HepG2 (cell line): ENCODE results near the gene CMIP. TPM values are rescaled to one million over a fixed set of nuclear protein-coding genes. Genes with fewer than 3 reads are reported as not detected.

Experiments
- AKAP8 ChIP-seq: sonication (generic); formaldehyde crosslinking; IDR thresholded peaks from 2 replicates; pipeline ENCODE4 v1.5.1; 2020; ENCODE audit warnings: mild to moderate bottlenecking, missing genetic modification reagents
- ATAD3A ChIP-seq: sonication (generic); formaldehyde crosslinking; IDR thresholded peaks from 2 replicates; pipeline ENCODE4 v1.4.0; 2020; ENCODE audit warnings: missing genetic modification reagents
- BHLHE40 ChIP-seq: IDR thresholded peaks from 2 replicates; pipeline ENCODE4 v1.6.1; 2011; ENCODE audit warnings: low read length, improper control_type of control experiment
- CREB1 ChIP-seq, 2 experiments: fragments of 450-650 bp in 1 of 2; IDR thresholded peaks; 2 replicates each; pipeline ENCODE4 v1.6.1; 2016 to 2017; ENCODE audit warnings: control low read depth in 1 of 2, mild to moderate bottlenecking in 1 of 2, missing compliant biosample characterization in 1 of 2, missing genetic modification characterization in 1 of 2
- DPF2 ChIP-seq: sonication (generic); formaldehyde crosslinking; IDR thresholded peaks from 2 replicates; pipeline ENCODE4 v1.4.0; 2020; ENCODE audit warnings: mild to moderate bottlenecking, low read depth, missing genetic modification reagents, borderline replicate concordance
- FOXA1 ChIP-seq, 2 experiments: fragments of 450-650 bp in 1 of 2; sonication (generic) in 1 of 2; formaldehyde crosslinking in 1 of 2; IDR thresholded peaks; 2 replicates each; pipeline versions ENCODE4 v1.4.0 to v1.6.1; 2016 to 2020; ENCODE audit warnings: missing genetic modification reagents in 1 of 2
- GFI1 ChIP-seq: sonication (generic); formaldehyde crosslinking; IDR thresholded peaks from 2 replicates; pipeline ENCODE4 v1.5.0; 2020; ENCODE audit warnings: missing genetic modification reagents, mild to moderate bottlenecking, borderline replicate concordance
- IKZF1 ChIP-seq: fragments of 450-650 bp; IDR thresholded peaks from 2 replicates; pipeline ENCODE4 v1.7.1; 2016
- IRF2 ChIP-seq: IDR thresholded peaks from 2 replicates; pipeline ENCODE4 v1.6.1; 2018; ENCODE audit warnings: missing genetic modification reagents, missing compliant biosample characterization
- IRX3 ChIP-seq: sonication (generic); formaldehyde crosslinking; IDR thresholded peaks from 2 replicates; pipeline ENCODE4 v1.8.1; 2023; ENCODE audit warnings: mild to moderate bottlenecking, low read depth, missing genetic modification reagents, borderline replicate concordance
- ISL2 ChIP-seq: sonication (generic); formaldehyde crosslinking; IDR thresholded peaks from 2 replicates; pipeline ENCODE4 v1.5.0; 2020; ENCODE audit warnings: missing genetic modification reagents
- MED13 ChIP-seq: sonication (generic); formaldehyde crosslinking; IDR thresholded peaks from 2 replicates; pipeline ENCODE4 v1.5.0; 2020; ENCODE audit warnings: missing genetic modification reagents
- NPAS2 ChIP-seq: sonication (generic); formaldehyde crosslinking; IDR thresholded peaks from 2 replicates; pipeline ENCODE4 v1.8.0; 2022; ENCODE audit warnings: mild to moderate bottlenecking, missing genetic modification reagents, borderline replicate concordance
- PAXIP1 ChIP-seq: sonication (generic); formaldehyde crosslinking; conservative IDR thresholded peaks from 2 replicates; pipeline ENCODE4 v1.4.0; 2020; ENCODE audit warnings: mild to moderate bottlenecking, missing genetic modification reagents, moderate library complexity
- ZFP37 ChIP-seq: sonication (generic); formaldehyde crosslinking; IDR thresholded peaks from 2 replicates; pipeline ENCODE4 v1.4.0; 2020; ENCODE audit warnings: missing genetic modification reagents, borderline replicate concordance
- ZNF136 ChIP-seq: sonication (generic); formaldehyde crosslinking; IDR thresholded peaks from 2 replicates; pipeline ENCODE4 v1.8.1; 2022; ENCODE audit warnings: low read depth, mild to moderate bottlenecking, moderate library complexity, missing genetic modification reagents
- ZNF232 ChIP-seq: sonication (generic); formaldehyde crosslinking; IDR thresholded peaks from 2 replicates; pipeline ENCODE4 v1.4.0; 2020; ENCODE audit warnings: missing genetic modification reagents, borderline replicate concordance
- ZNF589 ChIP-seq: sonication (generic); formaldehyde crosslinking; conservative IDR thresholded peaks from 2 replicates; pipeline ENCODE4 v1.8.0; 2022; ENCODE audit warnings: mild to moderate bottlenecking, moderate library complexity, missing genetic modification reagents
- ZNF629 ChIP-seq: sonication (generic); formaldehyde crosslinking; conservative IDR thresholded peaks from 2 replicates; pipeline ENCODE4 v1.5.0; 2020; ENCODE audit warnings: missing genetic modification reagents
- polyA plus RNA-seq, 8 experiments: library from polyadenylated mRNA; depleted of rRNA in 3 of 8; stranded (reverse) in 7 of 8; unstranded in 1 of 8; fragments of >200 nt; fragmentation: Illumina TruSeq in 4 of 8; extraction: Trizol in 4 of 8; gene quantifications; 2 replicates each; pipeline versions ENCODE4 v1.2.1 to v1.2.3, GENCODE V29; 2011 to 2016; ENCODE audit warnings: low read depth in 4 of 8, missing spikeins in 1 of 8, mixed read lengths in 1 of 8; ENCODE audit not compliant: insufficient read depth in 1 of 8
- total RNA-seq, 5 experiments: library from RNA; depleted of rRNA; stranded (reverse); fragments of >200 nt; fragmentation: Illumina TruSeq; extraction: Trizol; gene quantifications; 2 replicates each; pipeline ENCODE4 v1.2.3, GENCODE V29; 2016; ENCODE audit warnings: low read depth in 1 of 5

Gene CMIP
- total and polyA plus RNA-seq, 2 of the 13 experiments (the other 11 are each of a cell fraction or from before 2014, with no cell fraction given), result 10.9 to 18.1 TPM

- TF ChIP-seq PAXIP1 (0 out of 2 replicates have a peak, but pooled peaks have one; percentile 1), MED13 (CRISPR knock-in tag) (0 out of 2 replicates have a peak, but pooled peaks have one; percentile 10), BHLHE40 (no peak), IRF2 (CRISPR knock-in tag) (no peak), ZNF232 (CRISPR knock-in tag) (no peak), ZNF136 (0 out of 2 replicates have a peak, but pooled peaks have one; percentile 48), FOXA1 (IDR thresholded peaks at IDR 0.05) (no peak), FOXA1 (CRISPR knock-in tag; IDR thresholded peaks at IDR 0.05) (no peak), ISL2 (CRISPR knock-in tag) (no peak), CREB1 (IDR thresholded peaks at IDR 0.05) (no peak), CREB1 (CRISPR knock-in tag; IDR thresholded peaks at IDR 0.05) (no peak), ZNF589 (CRISPR knock-in tag) (no peak), GFI1 (CRISPR knock-in tag) (no peak), IRX3 (CRISPR knock-in tag) (no peak), ZFP37 (CRISPR knock-in tag) (no peak), NPAS2 (CRISPR knock-in tag) (no peak), ATAD3A (CRISPR knock-in tag) (no peak), ZNF629 (CRISPR knock-in tag) (peak; percentile 85), DPF2 (CRISPR knock-in tag) (peak; percentile 1; the same call in 1 of the 2 replicates), AKAP8 (peak; percentile 31; the same call in 1 of the 2 replicates), IKZF1 (no peak)
Measured at GRCh38 chr16:81514041-81514559, 69.5 kb downstream of the CMIP start (continued).
